Activated gamma-delta T cell treated with Interleukin-2 at 50 U/mL for 16 hours (primary cell): ENCODE data around the gene NUDT3.
"Not testable (repeated sequence)": the region's sequence is repeated elsewhere in the genome, so short reads cannot be mapped to it uniquely, and the experiment has no call there.

ENCODE experiments used
- DNase-seq: peaks from one replicate; pipeline ENCODE4 v3.0.0-alpha.2; 2020

The NUDT3 gene

GRCh38 chr6:34280216-34280615 is 112.3 kb downstream of the NUDT3 start:
- no peak for DNase-seq

DNA sequence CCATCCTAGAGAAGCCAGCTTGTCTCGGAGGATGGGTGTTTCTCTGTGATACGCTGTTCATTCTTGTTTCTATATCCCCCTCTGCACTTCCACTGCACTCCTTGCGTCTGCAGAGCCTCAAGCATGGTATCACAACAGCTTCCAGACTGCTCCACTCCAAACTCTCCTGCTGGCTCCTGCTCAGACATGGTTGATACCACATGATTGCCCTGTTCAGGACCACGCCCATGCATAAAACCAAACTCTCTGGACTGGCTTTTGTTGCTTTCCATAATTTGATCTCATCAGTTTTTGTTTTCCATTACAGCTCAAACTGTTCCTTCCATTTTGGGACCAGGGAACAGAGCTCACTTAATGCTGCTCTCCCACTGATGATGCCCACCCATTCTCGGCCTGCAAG is 113.6 kb downstream of the NUDT3 start:
- no peak for DNase-seq

DNA sequence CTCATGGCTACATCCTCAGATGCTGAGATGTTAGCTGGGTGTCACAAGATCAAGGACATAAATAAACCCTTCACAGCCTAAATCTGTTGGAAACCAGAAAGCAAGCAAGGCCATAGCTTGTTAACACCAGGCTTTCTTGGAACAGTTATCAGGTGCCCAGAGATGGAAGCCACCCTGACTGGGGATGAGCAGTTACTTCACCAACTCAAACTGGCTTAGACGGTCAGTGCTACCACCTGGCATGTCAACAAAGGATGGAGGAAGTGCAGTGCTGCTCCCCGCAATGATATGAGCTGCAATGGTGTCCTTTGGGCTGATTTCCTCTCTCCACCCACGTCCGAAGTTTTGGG is 114.7 kb downstream of the NUDT3 start:
- DNase-seq: no peak

DNA sequence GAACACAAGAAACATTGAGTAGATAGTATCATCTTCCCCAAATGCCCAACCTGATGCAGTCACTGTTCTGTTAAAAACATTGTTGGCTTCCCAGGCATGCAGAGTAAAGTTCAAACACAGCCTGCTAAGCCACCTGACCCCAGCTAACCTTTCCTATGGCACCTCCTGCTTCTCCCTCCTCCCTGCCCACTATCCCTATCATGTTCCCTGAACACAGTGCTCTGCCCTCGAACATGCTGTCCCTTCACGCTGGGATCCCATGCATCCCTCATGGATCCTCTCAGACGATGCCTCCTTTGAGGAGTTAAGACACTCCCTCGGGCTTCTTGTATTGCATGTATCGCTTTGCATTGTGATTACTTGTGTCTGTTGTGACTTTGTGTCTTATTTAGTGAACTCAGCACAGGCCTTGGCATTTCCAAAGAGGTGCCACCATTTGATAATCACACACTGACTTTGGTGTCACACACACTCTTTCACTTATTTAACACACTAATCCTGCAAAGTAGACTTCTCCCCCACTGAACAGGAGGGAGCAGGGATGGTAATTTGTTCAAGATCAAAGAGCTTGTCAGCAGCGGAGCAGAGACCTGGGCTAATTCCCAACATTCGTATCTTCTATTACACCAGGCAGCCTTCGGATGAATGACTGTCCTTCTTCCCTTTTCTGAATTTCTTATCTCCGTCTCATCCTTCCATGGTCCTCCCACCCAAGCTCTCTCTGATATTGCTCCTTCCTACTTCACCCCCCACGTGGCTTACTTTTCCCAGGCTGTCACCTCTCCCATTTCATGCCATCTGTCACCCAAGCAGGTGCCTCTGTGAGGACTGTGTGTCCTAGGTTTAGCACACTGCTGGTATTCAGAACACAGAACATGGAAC is 115.3 kb downstream of the NUDT3 start:
- DNase-seq: no peak

DNA sequence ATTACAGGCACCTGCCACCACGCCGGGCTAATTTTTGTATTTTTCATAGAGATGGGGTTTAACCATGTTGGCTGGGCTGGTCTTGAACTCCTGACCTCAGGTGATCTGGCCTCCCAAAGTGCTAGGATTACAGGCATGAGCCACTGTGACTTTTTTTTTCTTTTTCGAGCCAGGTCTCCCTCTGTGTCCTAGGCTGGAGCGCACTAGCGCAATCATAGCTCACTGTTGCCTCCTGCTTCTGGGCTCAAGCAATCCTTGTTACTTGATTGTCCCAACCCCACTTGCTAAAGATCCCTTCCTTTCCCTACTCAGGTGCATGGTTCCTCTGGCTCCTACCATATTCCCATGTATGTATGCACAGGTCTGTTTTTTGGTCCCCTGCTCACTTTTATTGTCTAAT is 116.3 kb downstream of the NUDT3 start:
- no peak for DNase-seq

- DNase-seq: no peak
Observed at GRCh38 chr6:34275128-34275804, 117.2 kb downstream of the NUDT3 start.

- no peak for DNase-seq
Observed at GRCh38 chr6:34274129-34274528, 118.3 kb downstream of the NUDT3 start.

DNA sequence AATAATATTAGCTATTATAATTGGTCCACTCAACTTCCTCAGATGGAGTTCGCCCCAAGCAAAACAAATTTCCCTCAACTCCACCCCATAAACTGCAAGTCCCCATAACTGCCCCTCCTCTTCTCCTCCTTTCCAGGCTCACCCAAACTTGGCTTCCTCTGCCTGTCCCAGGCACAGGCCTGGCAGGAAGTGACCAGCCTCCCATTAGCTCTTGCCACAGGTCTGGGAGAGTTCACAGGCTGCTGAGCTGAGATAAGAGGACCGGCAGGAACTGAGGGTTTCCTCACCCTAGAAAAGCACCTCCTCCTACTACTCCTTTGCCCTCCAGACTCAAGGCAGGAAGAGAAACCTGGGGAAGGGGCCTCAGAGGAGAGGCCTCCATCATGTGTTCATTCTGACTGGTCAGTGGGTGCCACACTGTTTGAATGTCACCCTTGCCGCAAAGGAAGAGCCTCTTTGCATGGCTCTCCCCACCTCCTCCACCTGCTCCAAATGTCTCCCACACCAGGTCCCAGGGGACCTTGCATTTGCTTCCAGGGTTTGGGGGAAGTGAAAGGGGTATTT is 119.1 kb downstream of the NUDT3 start:
- DNase-seq: no peak

- DNase-seq: no peak
Observed at GRCh38 chr6:34272013-34272926, 120.2 kb downstream of the NUDT3 start.

- not testable (repeated sequence) for DNase-seq
Observed at GRCh38 chr6:34269658-34270341, 122.7 kb downstream of the NUDT3 start.

- DNase-seq: not testable (repeated sequence)
Observed at GRCh38 chr6:34269132-34269531, 123.3 kb downstream of the NUDT3 start.

DNA sequence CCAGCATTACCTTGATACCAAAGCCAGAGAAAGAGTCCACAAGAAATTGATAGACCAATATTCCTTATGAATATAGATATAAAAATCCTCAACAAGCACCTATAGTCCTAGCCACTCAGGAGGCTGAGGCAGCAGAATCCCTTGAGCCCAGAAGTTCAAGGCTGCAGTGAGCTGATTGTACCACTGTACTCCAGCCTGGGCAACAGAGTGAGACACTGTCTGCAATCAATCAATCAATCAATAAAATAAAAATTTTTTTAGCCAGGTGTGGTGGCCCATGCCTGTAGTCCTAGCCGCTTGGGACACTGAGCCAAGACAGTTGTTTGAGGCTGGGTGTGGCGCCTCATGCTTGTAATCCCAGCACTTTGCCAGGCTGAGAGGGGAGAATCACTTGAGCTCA is 124.7 kb downstream of the NUDT3 start:
- no peak for DNase-seq

GRCh38 chr6:34263484-34263883 is 129.0 kb downstream of the NUDT3 start:
- DNase-seq: not testable (repeated sequence)

- no peak for DNase-seq
Observed at GRCh38 chr6:34260576-34261267, 131.7 kb downstream of the NUDT3 start.

- no peak for DNase-seq
Observed at GRCh38 chr6:34259529-34260069, 132.9 kb downstream of the NUDT3 start.

- not testable (repeated sequence) for DNase-seq
Observed at GRCh38 chr6:34252395-34252794, 140.1 kb downstream of the NUDT3 start.

DNA sequence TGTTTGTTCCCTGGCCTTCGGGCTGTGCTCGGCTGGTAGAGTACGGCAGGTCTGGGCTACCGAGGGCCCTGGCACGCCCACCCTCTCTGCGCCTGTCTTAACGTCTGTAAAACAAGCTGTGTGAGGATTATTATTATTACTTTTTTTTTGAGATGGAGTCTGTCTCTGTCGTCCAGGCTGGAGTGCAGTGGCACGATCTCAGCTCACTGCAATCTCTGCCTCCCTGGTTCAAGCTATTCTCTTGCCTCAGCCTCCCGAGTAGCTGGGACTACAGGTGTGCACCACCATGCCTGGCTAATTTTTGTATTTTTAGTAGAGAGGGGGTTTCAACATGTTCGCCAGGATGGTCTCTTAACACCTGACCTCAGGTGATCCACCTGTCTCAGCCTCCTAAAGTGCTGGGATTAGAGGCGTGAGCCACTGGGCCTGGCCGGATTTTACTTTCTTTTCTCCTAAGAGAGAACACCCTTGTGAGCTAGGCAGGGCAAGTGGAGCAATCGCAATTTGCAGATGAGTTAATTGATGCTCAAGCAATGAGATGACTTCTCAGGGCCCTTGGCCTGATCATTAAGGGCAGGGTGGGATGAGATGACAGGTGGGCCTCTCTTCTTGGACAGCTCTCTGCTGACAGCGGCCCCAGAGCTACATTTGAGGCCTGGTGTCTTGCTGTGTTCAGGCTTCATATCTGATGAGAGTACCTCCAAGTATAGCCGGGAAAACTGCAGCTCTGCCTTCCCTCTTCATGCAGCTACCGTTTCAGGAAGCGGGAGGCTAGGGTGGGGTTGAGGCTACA is 142.8 kb downstream of the NUDT3 start:
- no peak for DNase-seq

GRCh38 chr6:34248727-34249468 is 143.6 kb downstream of the NUDT3 start, which contains the start of gene SMIM29:
Gene SMIM29 (minus strand): TSS chr6:34249006. CDS start chr6:34247791, 1,215 bp downstream.
- DNase-seq: peak; percentile 96

GRCh38 chr6:34248198-34248726 is 144.2 kb downstream of the NUDT3 start:
- DNase-seq: no peak
